GM23248 (cell line): ENCODE data around the gene RASSF3.

ENCODE experiments used
- EZH2 ChIP-seq: fragments of 200-600 bp; sonication (generic); IDR thresholded peaks from 2 replicates; pipeline ENCODE4 v1.6.1; 2018; ENCODE audit warnings: antibody characterized with exemption, mild to moderate bottlenecking; ENCODE audit not compliant: insufficient read depth, poor library complexity, severe bottlenecking
- EZH2phosphoT487 ChIP-seq: fragments of 200-600 bp; sonication (generic); IDR thresholded peaks from 2 replicates; pipeline ENCODE4 v1.6.1; 2018; ENCODE audit warnings: antibody characterized with exemption, moderate library complexity, mild to moderate bottlenecking, low read depth; ENCODE audit not compliant: insufficient read depth

- no peak for TF ChIP-seq EZH2phosphoT487
- TF ChIP-seq EZH2: no peak
Observed at GRCh38 chr12:64745980-64746379, 135.7 kb downstream of the RASSF3 start.
